Measurements from ENCODE around the gene ABHD16A. TPM values are rescaled to one million over a fixed set of nuclear protein-coding genes. Genes with fewer than 3 reads are reported as not detected.
A peak's percentile ranks its signal among the peaks of the same experiment; 100 is the strongest.

ABHD16A gene
- total and polyA plus RNA-seq, 2 of the 13 experiments (the other 11 are each of a cell fraction or from before 2014, with no cell fraction given): 43.5 to 45.4 TPM

DNA sequence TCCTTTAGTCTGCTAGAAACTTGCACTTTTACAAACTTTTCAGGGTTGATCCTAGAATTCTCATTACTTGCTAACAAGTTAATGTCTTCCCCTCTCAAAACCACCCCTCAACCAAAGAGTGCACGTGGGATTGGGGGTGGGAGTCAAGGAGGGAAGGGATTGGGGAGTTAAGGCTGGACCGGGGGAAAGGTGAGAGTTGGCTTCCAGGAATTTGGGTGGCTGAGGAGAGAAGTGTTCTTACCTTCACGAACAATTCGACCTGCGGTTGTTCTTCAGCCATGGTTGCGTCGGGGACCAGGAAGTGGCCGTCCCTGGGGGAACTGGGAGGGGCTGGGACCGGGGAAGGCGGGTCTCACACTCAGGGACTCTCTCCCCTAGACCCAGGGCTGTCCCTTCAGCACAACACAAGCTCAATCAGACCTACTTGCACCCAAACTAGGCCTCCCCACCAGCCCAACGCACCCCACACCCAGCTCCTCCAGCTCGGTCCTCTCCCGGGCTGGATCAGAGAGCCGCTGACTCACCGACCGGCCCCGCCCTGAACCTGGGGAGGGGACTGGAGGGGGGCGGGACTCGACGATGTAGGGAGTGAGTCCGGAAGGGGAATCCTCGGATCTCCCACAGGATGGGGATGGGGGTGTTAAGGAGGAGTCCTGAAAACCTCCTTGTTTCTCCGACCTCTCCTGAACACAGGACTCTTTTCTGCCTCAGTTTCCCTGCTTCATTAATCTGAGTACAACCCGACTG, 33.1 kb upstream of the ABHD16A start, which contains the start of gene CLIC1 (continued):
- TF ChIP-seq MXI1 (IDR thresholded peaks at IDR 0.05; ENCODE audit: borderline replicate concordance, low read depth, low read length) (0 out of 3 replicates have a peak, but pooled peaks have one; percentile 45), ZNF768 (CRISPR knock-in tag; IDR thresholded peaks at IDR 0.05) (peak; percentile 73), GABPB1 (CRISPR knock-in tag; IDR thresholded peaks at IDR 0.05) (peak; percentile 80), ATM (IDR thresholded peaks at IDR 0.05; ENCODE audit: borderline replicate concordance) (no peak), ZNF30 (CRISPR knock-in tag; IDR thresholded peaks at IDR 0.05) (peak; percentile 53; the same call in 1 of the 2 replicates), ZNF572 (CRISPR knock-in tag; IDR thresholded peaks at IDR 0.05) (no peak), ZNF501 (CRISPR knock-in tag; IDR thresholded peaks at IDR 0.05) (0 out of 2 replicates have a peak, but pooled peaks have one; percentile 61), BCL6 (CRISPR knock-in tag; IDR thresholded peaks at IDR 0.05) (peak; percentile 69), NCOA1 (CRISPR knock-in tag; IDR thresholded peaks at IDR 0.05) (peak; percentile 95), TP53 (CRISPR knock-in tag; conservative IDR thresholded peaks at IDR 0.05) (0 out of 2 replicates have a peak, but pooled peaks have one; percentile 16), ZNF205 (CRISPR knock-in tag; IDR thresholded peaks at IDR 0.05) (0 out of 2 replicates have a peak, but pooled peaks have one; percentile 18), ZNF615 (CRISPR knock-in tag; IDR thresholded peaks at IDR 0.05; ENCODE audit: borderline replicate concordance) (no peak), TARDBP (CRISPR knock-in tag; IDR thresholded peaks at IDR 0.05) (0 out of 2 replicates have a peak, but pooled peaks have one; percentile 58), ZNF451 (CRISPR knock-in tag; IDR thresholded peaks at IDR 0.05) (no peak), FLYWCH1 (CRISPR knock-in tag; IDR thresholded peaks at IDR 0.05) (no peak), ZNF816 (CRISPR knock-in tag; IDR thresholded peaks at IDR 0.05; ENCODE audit: borderline replicate concordance) (peak; percentile 51; the same call in 1 of the 2 replicates), TMF1 (CRISPR knock-in tag; IDR thresholded peaks at IDR 0.05; ENCODE audit: low read depth) (no peak), AKAP8 (CRISPR knock-in tag; IDR thresholded peaks at IDR 0.05) (no peak), GATAD2A (CRISPR knock-in tag; IDR thresholded peaks at IDR 0.05) (peak; percentile 73), RFXANK (CRISPR knock-in tag; IDR thresholded peaks at IDR 0.05) (peak; percentile 38; the same call in 1 of the 2 replicates), ZFP82 (CRISPR knock-in tag; IDR thresholded peaks at IDR 0.05; ENCODE audit: borderline replicate concordance) (no peak; the same call in 1 of the 2 replicates), MED8 (CRISPR knock-in tag; IDR thresholded peaks at IDR 0.05; ENCODE audit: insufficient replicate concordance) (peak; percentile 69)
- TF ChIP-seq, protein P1, sequence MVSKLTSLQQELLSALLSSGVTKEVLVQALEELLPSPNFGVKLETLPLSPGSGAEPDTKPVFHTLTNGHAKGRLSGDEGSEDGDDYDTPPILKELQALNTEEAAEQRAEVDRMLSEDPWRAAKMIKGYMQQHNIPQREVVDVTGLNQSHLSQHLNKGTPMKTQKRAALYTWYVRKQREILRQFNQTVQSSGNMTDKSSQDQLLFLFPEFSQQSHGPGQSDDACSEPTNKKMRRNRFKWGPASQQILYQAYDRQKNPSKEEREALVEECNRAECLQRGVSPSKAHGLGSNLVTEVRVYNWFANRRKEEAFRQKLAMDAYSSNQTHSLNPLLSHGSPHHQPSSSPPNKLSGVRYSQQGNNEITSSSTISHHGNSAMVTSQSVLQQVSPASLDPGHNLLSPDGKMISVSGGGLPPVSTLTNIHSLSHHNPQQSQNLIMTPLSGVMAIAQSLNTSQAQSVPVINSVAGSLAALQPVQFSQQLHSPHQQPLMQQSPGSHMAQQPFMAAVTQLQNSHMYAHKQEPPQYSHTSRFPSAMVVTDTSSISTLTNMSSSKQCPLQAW (CRISPR knock-in tag; IDR thresholded peaks at IDR 0.05): peak; percentile 55
- TF ChIP-seq, protein P2, sequence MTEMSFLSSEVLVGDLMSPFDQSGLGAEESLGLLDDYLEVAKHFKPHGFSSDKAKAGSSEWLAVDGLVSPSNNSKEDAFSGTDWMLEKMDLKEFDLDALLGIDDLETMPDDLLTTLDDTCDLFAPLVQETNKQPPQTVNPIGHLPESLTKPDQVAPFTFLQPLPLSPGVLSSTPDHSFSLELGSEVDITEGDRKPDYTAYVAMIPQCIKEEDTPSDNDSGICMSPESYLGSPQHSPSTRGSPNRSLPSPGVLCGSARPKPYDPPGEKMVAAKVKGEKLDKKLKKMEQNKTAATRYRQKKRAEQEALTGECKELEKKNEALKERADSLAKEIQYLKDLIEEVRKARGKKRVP (CRISPR knock-in tag; IDR thresholded peaks at IDR 0.05): 0 out of 4 replicates have a peak, but pooled peaks of 1 of the 2 experiments have one; percentile 25
- TF ChIP-seq, protein P3, sequence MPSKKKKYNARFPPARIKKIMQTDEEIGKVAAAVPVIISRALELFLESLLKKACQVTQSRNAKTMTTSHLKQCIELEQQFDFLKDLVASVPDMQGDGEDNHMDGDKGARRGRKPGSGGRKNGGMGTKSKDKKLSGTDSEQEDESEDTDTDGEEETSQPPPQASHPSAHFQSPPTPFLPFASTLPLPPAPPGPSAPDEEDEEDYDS (CRISPR knock-in tag; IDR thresholded peaks at IDR 0.05): peak; percentile 96
- TF ChIP-seq, protein P4, sequence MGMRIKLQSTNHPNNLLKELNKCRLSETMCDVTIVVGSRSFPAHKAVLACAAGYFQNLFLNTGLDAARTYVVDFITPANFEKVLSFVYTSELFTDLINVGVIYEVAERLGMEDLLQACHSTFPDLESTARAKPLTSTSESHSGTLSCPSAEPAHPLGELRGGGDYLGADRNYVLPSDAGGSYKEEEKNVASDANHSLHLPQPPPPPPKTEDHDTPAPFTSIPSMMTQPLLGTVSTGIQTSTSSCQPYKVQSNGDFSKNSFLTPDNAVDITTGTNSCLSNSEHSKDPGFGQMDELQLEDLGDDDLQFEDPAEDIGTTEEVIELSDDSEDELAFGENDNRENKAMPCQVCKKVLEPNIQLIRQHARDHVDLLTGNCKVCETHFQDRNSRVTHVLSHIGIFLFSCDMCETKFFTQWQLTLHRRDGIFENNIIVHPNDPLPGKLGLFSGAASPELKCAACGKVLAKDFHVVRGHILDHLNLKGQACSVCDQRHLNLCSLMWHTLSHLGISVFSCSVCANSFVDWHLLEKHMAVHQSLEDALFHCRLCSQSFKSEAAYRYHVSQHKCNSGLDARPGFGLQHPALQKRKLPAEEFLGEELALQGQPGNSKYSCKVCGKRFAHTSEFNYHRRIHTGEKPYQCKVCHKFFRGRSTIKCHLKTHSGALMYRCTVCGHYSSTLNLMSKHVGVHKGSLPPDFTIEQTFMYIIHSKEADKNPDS (CRISPR knock-in tag; IDR thresholded peaks at IDR 0.05): no peak
